ENCODE data around the gene ABCB8. TPM values are rescaled to one million over a fixed set of nuclear protein-coding genes. Genes with fewer than 3 reads are reported as not detected.

ABCB8 gene
- 56.9 and 57.9 TPM in 2 replicates for total RNA-seq

DNA sequence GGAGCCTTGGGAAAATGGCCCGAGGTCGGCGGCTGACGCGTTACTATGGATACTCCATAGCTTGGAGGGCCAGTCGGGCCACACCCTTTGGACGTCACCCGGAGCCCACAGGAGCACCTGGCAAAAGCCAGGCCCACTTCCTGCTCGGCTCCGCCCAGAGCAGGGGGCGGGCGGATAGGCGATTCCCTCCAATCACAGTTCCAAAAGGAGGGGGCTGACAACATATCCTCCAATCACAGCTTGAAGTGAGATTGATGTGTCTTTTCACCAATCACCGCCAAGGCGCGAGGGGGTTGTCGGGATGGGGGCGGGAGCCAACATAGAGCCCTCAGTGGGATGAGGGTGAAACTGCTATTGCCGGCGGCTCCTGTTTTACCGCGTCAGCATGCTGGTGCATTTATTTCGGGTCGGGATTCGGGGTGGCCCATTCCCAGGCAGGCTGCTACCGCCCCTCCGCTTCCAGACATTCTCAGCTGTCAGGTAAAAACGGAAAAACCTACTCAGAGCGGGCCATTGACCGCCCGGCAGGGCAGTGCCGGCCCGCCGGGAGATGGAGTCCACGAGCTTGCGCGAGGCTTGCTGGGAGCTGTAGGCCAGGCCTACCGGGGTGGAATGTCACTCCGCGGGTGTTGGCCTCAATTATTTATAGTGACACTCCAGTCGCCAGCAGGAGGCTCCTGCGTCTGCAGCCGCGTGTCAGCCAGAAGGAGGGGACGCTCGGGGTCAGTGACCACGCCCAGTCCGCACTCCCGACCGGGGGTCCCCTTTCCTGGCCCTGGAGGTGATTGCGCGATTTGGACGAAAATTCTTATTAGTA, at the start of gene ABCB8:
ABCB8 (plus strand) TSS at position 320 of the 817 bp plus-strand sequence; CDS start at position 386, 66 bp downstream.
- Mint-ChIP-seq H3K4me1 (ENCODE audit: low read depth) (peaks cover 21% of the 10 kb centered on the region), H3K4me3 (peak within 1 kb of the TSS; percentile 94), H3K9me3 (no peaks in the 10 kb centered on the region), H3K27me3 (ENCODE audit: insufficient read depth) (peaks cover 2% of the 10 kb centered on the region), H3K27ac (peak within 1 kb of the TSS; percentile 95), H3K36me3 (ENCODE audit: low read depth) (peaks cover 4% of the 10 kb centered on the region)
- peak; percentile 98 for DNase-seq (ENCODE audit: low spot score)
- intact Hi-C loops (cut with micrococcal nuclease) = loop anchor here (1.0 to 5.0 kb wide), 11 partner anchors 10 to 361 kb away; partner anchors contain the start of genes ABCF2, CHPF2 and FASTK

DNA sequence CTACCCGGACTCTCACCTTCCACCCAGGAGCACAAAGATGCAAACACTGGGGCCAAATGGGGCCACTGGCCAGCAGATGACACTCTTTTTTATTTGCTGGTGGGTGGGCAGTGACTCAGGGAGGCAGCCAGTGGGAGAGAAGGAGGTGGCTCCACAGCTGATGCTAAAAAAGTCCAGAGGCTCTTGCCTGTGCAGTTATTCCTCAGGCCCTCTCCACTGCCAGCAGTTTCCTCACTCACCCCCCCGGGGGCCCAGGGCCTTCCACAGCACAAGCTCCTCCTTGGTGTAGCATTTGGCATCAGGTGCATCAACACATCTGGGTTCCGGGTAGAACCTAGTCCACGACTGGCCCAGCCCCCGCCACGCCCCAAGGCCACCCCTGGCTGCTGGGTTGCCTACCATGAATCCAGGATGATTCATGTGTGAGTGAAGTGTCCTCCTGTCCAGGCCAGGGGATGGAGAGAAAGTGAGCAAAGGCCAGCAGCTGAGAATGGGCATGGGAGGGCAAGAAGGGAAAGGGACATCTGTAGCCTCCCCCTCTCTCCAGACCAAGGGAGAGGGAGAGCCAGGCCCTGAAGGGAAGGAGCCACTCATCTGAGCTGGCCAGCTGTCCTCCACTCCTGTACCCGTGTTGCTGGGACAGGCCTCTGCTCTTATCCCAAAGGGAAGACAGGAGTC, 48.4 kb upstream of the ABCB8 start:
- Mint-ChIP-seq H3K4me3 (no peak overlapping the region), H3K36me3 (ENCODE audit: low read depth) (peaks cover 4% of the 10 kb centered on the region), H3K27me3 (ENCODE audit: insufficient read depth) (peaks cover 65% of the 10 kb centered on the region), H3K4me1 (ENCODE audit: low read depth) (peaks cover 21% of the 10 kb centered on the region), H3K27ac (no peak overlapping the region), H3K9me3 (no peaks in the 10 kb centered on the region)
- intact Hi-C loops (cut with micrococcal nuclease) = loop anchor here (5.0 to 10.0 kb wide), 2 partner anchors 32 to 535 kb away; no protein-coding TSS in a partner anchor
- no peak for DNase-seq (ENCODE audit: low spot score)

DNA sequence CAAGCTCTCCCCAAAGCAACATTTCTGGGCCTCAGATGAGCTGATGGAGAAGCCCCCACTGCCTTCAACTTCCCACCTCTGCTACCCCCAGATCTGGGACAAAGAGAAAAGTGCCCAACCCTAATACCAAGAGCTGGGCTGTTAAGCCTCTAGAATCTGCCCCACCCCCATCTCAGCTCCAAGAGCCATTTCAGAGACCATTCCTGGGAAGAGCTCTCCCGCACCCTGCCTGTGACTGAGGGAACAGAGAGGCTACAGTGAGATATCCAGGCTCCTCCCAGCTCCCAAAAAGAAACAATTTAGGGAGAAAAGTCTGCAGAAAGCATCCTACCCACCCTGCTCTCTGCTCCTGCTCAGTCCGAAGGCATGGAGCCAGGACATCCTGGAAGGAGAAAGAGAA, 47.6 kb upstream of the ABCB8 start:
- intact Hi-C loops (cut with micrococcal nuclease) = loop anchor here (10.0 kb wide), 1 partner anchor 536 kb away; no protein-coding TSS in a partner anchor
- H3K4me1 Mint-ChIP-seq (ENCODE audit: low read depth) = peaks cover 18% of the 10 kb centered on the region
- peaks cover 67% of the 10 kb centered on the region for H3K27me3 Mint-ChIP-seq (ENCODE audit: insufficient read depth)
- H3K9me3 Mint-ChIP-seq = no peaks in the 10 kb centered on the region
- peak overlapping the region; percentile 10 for H3K4me3 Mint-ChIP-seq
- no peak overlapping the region for H3K27ac Mint-ChIP-seq
- DNase-seq (ENCODE audit: low spot score) = no peak
- H3K36me3 Mint-ChIP-seq (ENCODE audit: low read depth) = peaks cover 4% of the 10 kb centered on the region

DNA sequence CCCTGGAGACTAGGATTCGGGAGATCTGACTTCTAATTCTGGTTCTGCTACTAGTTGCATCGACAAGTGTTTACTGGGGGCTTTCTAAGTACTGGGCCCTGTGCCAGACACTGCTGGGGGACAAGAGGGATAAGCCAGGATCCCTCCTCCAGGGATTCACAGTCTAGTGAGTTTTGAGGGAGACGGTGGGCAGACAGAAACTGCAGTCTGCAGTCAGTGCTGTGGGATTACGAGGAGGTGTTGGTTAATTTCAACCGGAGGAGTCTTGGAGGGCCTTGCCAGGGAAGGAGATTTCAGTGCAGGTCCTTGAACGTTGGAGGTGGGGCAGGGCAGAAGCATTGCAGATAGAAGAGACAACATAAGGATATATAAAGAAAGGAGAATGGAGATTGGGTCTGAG, 46.6 kb upstream of the ABCB8 start:
- H3K36me3 Mint-ChIP-seq (ENCODE audit: low read depth) = peaks cover 4% of the 10 kb centered on the region
- intact Hi-C loops (cut with micrococcal nuclease) = loop anchor here (10.0 kb wide), 1 partner anchor 537 kb away; no protein-coding TSS in a partner anchor
- peaks cover 24% of the 10 kb centered on the region for H3K4me1 Mint-ChIP-seq (ENCODE audit: low read depth)
- H3K27me3 Mint-ChIP-seq (ENCODE audit: insufficient read depth) = peaks cover 62% of the 10 kb centered on the region
- no peak for DNase-seq (ENCODE audit: low spot score)
- no peak overlapping the region for H3K27ac Mint-ChIP-seq
- no peaks in the 10 kb centered on the region for H3K9me3 Mint-ChIP-seq
- no peak overlapping the region for H3K4me3 Mint-ChIP-seq

DNA sequence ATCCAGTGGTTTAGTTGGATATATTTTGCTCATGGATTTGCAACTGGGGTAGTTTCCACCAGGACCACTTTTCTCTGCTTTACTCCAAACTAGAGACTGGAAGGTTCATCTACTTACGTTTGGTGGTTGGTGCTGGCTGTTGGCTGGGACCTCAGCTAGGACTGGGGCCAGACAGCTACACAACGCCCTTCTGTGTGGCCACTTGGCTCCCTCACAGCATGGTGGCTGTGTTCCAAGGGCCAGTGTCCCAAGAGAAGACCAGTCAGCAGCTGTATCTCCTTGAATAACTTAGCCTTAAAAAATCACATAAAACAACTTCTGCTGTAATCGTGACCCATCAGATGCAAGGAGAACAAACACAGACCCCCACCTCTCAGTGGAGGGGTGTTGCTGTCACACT, 45.9 kb upstream of the ABCB8 start:
- Mint-ChIP-seq H3K4me1 (ENCODE audit: low read depth) (peaks cover 17% of the 10 kb centered on the region), H3K27ac (no peak overlapping the region), H3K27me3 (ENCODE audit: insufficient read depth) (peaks cover 55% of the 10 kb centered on the region), H3K36me3 (ENCODE audit: low read depth) (peaks cover 1% of the 10 kb centered on the region), H3K9me3 (no peaks in the 10 kb centered on the region), H3K4me3 (no peak overlapping the region)
- no peak for DNase-seq (ENCODE audit: low spot score)
- intact Hi-C loops (cut with micrococcal nuclease) = loop anchor here (10.0 kb wide), 1 partner anchor 538 kb away; no protein-coding TSS in a partner anchor

DNA sequence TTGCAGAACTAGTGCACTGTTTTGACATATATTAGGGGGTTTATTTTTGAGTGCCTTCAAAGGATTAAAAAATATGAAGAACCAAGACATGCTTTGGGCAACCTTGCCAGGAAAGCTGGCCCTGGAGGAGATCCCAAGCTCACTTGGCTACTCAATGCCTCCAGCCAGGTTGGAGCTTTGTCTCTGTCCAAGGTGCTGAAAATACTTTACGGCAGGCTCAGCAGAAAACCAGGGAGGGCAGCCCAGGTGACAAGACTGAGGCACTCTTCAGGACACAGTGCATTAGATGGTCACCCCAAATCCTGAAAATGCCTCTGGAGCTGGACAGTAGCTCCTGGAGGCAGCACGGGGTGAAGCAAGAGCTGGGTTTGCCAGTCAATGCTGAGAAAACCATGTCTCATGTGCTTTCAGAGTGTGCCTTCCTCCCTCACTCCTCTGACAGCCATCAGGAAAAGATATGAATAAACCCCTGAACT, 44.3 kb upstream of the ABCB8 start:
- Mint-ChIP-seq H3K4me1 (ENCODE audit: low read depth) (peaks cover 23% of the 10 kb centered on the region), H3K27ac (no peak overlapping the region), H3K4me3 (no peak overlapping the region), H3K36me3 (ENCODE audit: low read depth) (no peaks in the 10 kb centered on the region), H3K9me3 (no peaks in the 10 kb centered on the region), H3K27me3 (ENCODE audit: insufficient read depth) (peaks cover 63% of the 10 kb centered on the region)
- intact Hi-C loops (cut with micrococcal nuclease) = loop anchor here (10.0 kb wide), 1 partner anchor 539 kb away; no protein-coding TSS in a partner anchor
- no peak for DNase-seq (ENCODE audit: low spot score)

DNA sequence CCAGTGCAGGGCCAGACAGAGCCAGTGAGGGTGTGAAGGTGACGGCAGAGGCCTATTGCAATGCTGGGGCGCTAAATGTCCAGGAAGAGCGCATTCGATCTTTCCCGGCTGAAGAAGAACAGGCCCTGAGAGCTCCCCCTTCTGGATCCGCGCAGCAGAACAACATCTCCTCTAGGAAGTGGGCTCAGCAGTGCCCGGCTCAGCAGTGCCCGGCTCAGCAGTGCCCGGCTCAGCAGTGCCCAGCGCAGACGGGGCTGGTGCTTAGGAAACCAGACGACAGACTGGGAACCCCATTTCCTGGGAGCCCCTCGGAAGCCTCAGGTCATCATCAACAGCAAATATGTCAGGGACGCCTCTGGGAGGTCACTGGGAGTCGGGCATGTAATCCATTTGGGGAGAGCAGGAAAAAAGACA, 42.1 kb upstream of the ABCB8 start:
- Mint-ChIP-seq H3K4me1 (ENCODE audit: low read depth) (peaks cover 25% of the 10 kb centered on the region), H3K4me3 (no peak overlapping the region), H3K9me3 (peaks cover 5% of the 10 kb centered on the region), H3K27ac (no peak overlapping the region), H3K27me3 (ENCODE audit: insufficient read depth) (peaks cover 50% of the 10 kb centered on the region), H3K36me3 (ENCODE audit: low read depth) (no peaks in the 10 kb centered on the region)
- DNase-seq (ENCODE audit: low spot score) = no peak
- intact Hi-C loops (cut with micrococcal nuclease) = loop anchor here (1.0 to 10.0 kb wide), 2 partner anchors 23 to 541 kb away; no protein-coding TSS in a partner anchor

DNA sequence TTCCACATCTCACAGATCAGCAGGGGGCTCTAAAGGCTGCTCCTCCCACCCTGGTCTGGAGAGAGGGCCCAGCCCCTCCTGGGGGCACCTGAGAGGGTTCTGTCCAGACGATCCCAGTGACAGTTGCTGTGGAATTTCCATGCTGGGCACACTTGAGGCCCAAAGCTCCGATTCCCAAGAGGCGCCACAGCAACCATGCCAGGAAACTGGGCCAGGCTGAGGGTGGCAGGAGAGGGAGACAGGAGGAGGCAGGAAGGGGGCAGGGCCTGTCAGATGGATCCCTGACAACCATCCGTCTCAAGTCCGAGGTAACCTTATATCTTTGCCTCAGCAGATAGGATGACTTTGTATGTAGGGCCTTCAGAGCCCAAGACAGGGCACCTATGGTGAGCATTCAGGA, 41.7 kb upstream of the ABCB8 start:
- intact Hi-C loops (cut with micrococcal nuclease) = loop anchor here (1.0 to 10.0 kb wide), 2 partner anchors 23 to 542 kb away; no protein-coding TSS in a partner anchor
- Mint-ChIP-seq H3K27me3 (ENCODE audit: insufficient read depth) (peaks cover 45% of the 10 kb centered on the region), H3K36me3 (ENCODE audit: low read depth) (no peaks in the 10 kb centered on the region)

DNA sequence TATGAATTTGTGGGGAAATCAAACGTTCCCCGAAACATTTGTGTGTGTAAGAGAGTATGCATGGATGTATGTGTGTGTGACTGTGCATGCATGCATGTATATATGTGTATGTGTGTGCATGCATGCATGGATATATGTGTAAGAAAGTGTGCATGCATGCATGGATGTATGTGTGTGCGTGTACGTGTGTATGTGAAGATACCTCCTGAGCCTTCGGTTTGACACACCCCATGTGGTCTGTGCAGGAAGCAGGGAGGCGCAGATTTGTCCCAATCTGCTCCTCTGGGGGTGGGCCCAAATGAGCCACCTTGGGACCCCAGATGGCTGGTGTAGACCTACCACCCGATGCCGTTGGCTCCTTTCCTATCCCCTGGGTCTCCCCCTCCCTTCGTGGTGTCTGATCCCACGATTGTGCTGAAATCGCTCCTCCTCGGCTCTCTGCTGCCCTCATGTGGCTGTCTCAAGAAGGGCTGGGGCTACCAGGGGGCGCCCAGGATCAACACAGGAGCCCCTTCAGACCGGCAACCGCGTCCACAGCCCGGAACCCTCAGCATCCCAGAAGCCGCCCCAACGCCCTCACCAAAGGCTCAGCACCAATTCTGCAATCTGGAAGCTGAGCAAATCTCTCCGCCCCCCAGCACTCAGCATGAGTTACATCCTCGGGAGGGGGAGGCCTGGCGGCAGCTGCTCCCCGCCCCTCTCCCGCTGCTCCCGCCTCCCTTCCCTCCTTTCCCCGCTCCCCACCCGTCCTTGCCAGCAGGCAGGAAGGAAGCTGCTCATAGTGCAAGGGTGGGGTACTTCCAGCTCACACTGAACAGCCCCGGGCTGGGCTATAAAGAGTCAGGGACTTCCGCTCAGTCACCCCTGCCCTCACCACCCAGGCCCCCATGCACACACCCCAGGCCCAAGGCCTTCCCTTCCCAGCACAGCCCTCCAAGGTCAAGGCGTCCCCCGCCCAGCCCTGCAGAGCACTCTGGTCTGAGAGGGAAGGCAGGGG, 39.7 kb upstream of the ABCB8 start:
- Mint-ChIP-seq H3K4me3 (peak overlapping the region; percentile 58), H3K9me3 (peaks cover 5% of the 10 kb centered on the region), H3K27ac (no peak overlapping the region), H3K4me1 (ENCODE audit: low read depth) (peaks cover 25% of the 10 kb centered on the region), H3K27me3 (ENCODE audit: insufficient read depth) (peaks cover 30% of the 10 kb centered on the region), H3K36me3 (ENCODE audit: low read depth) (no peaks in the 10 kb centered on the region)
- intact Hi-C loops (cut with micrococcal nuclease) = loop anchor here (1.0 to 10.0 kb wide), 4 partner anchors 30 to 544 kb away; no protein-coding TSS in a partner anchor
- peak; percentile 57 for DNase-seq (ENCODE audit: low spot score)

More for the DNA sequence above, 41.7 kb upstream of the ABCB8 start:
- Mint-ChIP-seq H3K9me3 (peaks cover 5% of the 10 kb centered on the region), H3K4me1 (ENCODE audit: low read depth) (peaks cover 25% of the 10 kb centered on the region), H3K4me3 (no peak overlapping the region), H3K27ac (no peak overlapping the region)
- no peak for DNase-seq (ENCODE audit: low spot score)

DNA sequence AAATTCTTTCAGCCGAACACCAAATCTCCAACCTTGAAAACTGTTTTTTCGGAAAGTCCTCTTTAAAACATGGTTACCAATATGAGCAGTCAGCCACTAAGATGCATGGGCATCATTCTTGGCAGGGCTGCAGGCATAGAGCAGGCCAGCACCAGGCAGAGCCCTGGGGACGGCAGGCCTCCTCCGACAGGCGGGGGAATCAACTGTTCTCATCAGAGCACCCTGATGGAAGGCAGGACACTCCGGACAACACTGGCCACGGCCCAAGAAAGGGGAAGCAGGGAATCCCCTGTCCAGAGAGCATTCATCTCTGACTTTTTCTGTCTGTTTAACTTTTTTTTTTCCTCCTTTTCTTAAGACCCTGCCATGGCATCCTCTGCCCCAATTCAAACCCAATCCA, 38.8 kb upstream of the ABCB8 start:
- H3K36me3 Mint-ChIP-seq (ENCODE audit: low read depth) = no peaks in the 10 kb centered on the region
- peaks cover 5% of the 10 kb centered on the region for H3K9me3 Mint-ChIP-seq
- no peak overlapping the region for H3K27ac Mint-ChIP-seq
- no peak for DNase-seq (ENCODE audit: low spot score)
- H3K27me3 Mint-ChIP-seq (ENCODE audit: insufficient read depth) = peaks cover 24% of the 10 kb centered on the region
- intact Hi-C loops (cut with micrococcal nuclease) = loop anchor here (2.0 to 10.0 kb wide), 2 partner anchors 29 to 545 kb away; no protein-coding TSS in a partner anchor
- no peak overlapping the region for H3K4me3 Mint-ChIP-seq
- peaks cover 25% of the 10 kb centered on the region for H3K4me1 Mint-ChIP-seq (ENCODE audit: low read depth)

DNA sequence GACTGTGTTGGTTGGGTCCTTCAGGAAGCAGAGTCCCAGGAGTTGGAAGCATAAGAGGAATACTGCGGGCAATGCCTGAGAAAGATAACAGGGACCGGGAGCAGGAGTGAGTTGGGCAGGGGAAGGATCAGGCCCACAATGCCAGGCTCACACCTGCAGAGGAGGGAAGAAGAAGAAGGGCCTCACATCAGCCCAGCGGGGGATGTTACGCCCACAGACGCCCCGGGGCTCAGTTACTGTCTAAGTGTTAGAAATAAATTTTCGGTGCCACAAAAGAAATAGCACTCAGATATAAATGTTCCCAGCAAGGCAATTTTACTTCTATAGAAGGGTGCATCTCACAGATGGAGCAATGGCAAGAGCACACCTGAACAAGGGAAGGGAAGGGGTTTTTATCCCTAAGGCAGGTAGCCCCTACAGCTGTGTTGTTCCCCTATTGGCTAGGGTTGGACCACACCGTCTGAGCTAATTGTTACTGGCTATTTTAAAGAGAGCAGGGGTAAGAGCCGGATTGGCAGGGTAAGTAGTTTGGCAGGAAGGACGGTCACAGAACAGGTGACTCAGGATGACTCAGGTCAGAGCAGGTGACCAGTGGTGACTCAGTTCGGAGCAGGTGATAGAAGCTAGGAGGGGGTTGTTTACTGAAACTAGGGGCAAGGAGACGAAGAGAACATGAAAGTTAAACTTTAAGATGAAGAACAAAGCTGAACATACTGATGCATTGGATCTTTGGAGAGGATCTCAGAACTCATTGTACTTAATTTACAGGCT, 37.6 kb upstream of the ABCB8 start, which contains the start of gene NOS3:
NOS3 (plus strand) TSS at position 602 of the 771 bp plus-strand sequence. CDS start 2,787 bp downstream, outside the sequence.
- intact Hi-C loops (cut with micrococcal nuclease) = no loop called here
- peaks cover 5% of the 10 kb centered on the region for H3K9me3 Mint-ChIP-seq
- no peaks in the 10 kb centered on the region for H3K36me3 Mint-ChIP-seq (ENCODE audit: low read depth)
- H3K4me3 Mint-ChIP-seq = no peak within 1 kb of the TSS
- H3K27me3 Mint-ChIP-seq (ENCODE audit: insufficient read depth) = peaks cover 17% of the 10 kb centered on the region
- peaks cover 24% of the 10 kb centered on the region for H3K4me1 Mint-ChIP-seq (ENCODE audit: low read depth)
- no peak within 1 kb of the TSS for H3K27ac Mint-ChIP-seq
- no peak for DNase-seq (ENCODE audit: low spot score)
